ENCODE measurements around the gene KNL1. TPM values are rescaled to one million over a fixed set of nuclear protein-coding genes. Genes with fewer than 3 reads are reported as not detected.
"Not testable (repeated sequence)": the region's sequence is repeated elsewhere in the genome, so short reads cannot be mapped to it uniquely, and the experiment has no call there.

Gene KNL1
- polyA plus RNA-seq, 2 of the 4 experiments (the other 2 are of a cell fraction): 7.6 to 13.2 TPM

DNA sequence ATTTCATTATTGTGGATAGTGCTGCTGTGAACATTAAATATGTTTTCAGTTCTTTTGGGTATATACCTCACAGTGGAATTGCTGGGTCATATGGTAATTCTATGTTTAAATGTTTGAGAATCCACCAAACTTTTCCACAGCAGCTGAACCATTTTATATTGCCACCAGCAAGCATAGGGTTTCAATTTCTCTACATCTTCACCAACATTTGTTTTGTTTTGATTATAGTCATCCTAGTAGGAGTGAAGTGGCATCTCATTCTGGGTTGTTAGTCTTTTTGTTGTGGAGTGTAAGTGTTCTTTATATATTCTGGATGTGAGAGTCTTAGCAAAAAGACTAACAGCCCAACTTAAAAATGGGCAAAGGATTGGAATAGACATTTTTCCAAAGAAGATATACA lies 18.9 kb upstream of the KNL1 start:
- Histone ChIP-seq H3K4me2 (no peak overlapping the region), H3K4me3 (no peak overlapping the region), H3K27ac (no peak overlapping the region), H3K9me3 (no peaks in the 10 kb centered on the region), H3K4me1 (peaks cover 7% of the 10 kb centered on the region; the same call in 2 of the 3 replicates)
- no peak for DNase-seq (ENCODE audit: low read depth in 1 of 2, low spot score in 1 of 2)
- ATAC-seq: no peak
- ChIA-PET CTCF (interaction anchor here (1.0 kb wide), 1 partner anchor 32 kb away, joined by 3 read pairs; no protein-coding TSS in a partner anchor), POLR2A (no interaction called here)
- FAIRE-seq: no peak
- no peak for TF ChIP-seq TP53 (CRISPR knock-in tag; IDR thresholded peaks at IDR 0.05)
- no peak for TF ChIP-seq POLR2AphosphoS2 (conservative IDR thresholded peaks at IDR 0.05; ENCODE audit: low read length)
- no peak for TF ChIP-seq CHD4 (IDR thresholded peaks at IDR 0.05; ENCODE audit: borderline replicate concordance)
- TF ChIP-seq HDAC2 (IDR thresholded peaks at IDR 0.05): no peak
- no peak for TF ChIP-seq EHF (CRISPR knock-in tag; IDR thresholded peaks at IDR 0.05)
- TF ChIP-seq EP300 (IDR thresholded peaks at IDR 0.05): no peak
- no peak for TF ChIP-seq FOSB (CRISPR knock-in tag; IDR thresholded peaks at IDR 0.05)
- no peak for TF ChIP-seq MAZ (IDR thresholded peaks at IDR 0.05; ENCODE audit: borderline replicate concordance, low read depth, low read length)
- no peak for TF ChIP-seq HOXB13 (CRISPR knock-in tag; IDR thresholded peaks at IDR 0.05; ENCODE audit: low read depth)
- TF ChIP-seq BHLHE40 (IDR thresholded peaks at IDR 0.05; ENCODE audit: low read depth, low read length): no peak
- TF ChIP-seq, protein P1, sequence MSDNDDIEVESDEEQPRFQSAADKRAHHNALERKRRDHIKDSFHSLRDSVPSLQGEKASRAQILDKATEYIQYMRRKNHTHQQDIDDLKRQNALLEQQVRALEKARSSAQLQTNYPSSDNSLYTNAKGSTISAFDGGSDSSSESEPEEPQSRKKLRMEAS (IDR thresholded peaks at IDR 0.05): no peak

DNA sequence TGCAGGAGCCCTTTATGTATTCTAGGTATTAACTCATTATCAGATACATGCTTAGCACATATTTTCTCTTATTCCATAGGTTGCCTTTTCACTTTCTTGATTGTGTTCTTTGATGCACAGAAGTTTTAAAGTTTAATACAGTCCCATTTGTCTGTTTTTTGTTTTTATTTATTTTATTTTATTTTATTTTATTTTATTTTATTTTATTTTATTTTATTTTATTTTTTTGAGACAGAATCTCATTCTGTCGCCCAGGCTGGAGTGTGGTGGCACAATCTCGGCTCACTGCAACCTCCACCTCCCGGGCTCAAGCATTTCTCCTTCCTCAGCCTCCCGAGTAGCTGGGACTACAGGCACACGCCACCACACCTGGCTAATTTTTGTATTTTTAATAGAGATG lies 17.1 kb upstream of the KNL1 start:
- DNase-seq (ENCODE audit: low read depth in 1 of 2, low spot score in 1 of 2); H3K27ac ChIP-seq; H3K4me3 ChIP-seq; FAIRE-seq; POLR2A ChIA-PET; H3K4me1 ChIP-seq; H3K4me2 ChIP-seq; H3K9me3 ChIP-seq; ATAC-seq: not testable (repeated sequence)
- CTCF ChIA-PET: interaction anchor here (1.0 kb wide), 1 partner anchor 10 kb away, joined by 3 read pairs; no protein-coding TSS in a partner anchor
- WGBS (ENCODE audit: missing lambda C conversion rate): 94% methylated on average over 5 of the region's 5 CpGs

DNA sequence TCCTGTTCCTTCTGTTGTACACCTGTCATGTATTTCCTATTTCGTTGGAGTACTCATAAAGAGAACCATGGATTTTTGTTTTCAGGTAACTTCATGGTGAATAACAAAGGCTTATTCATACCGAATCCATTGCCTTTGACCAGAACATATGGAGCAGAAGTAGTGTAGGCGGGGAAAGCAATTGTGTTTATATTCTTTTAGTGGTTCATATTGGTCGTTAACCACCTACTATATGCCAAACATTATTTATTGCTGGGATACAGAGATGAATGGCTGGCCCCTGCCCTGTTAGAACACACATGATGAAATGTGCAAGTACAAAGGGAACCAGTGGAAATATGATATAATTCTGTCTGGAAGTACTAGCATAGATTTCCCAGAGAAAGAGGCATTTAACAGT lies 15.2 kb upstream of the KNL1 start:
- Histone ChIP-seq H3K4me3 (no peak overlapping the region), H3K27ac (no peak overlapping the region), H3K9me3 (no peaks in the 10 kb centered on the region), H3K4me1 (no peaks in the 10 kb centered on the region), H3K4me2 (no peak overlapping the region)
- POLR2A ChIA-PET: no interaction called here
- FAIRE-seq (no peak), ATAC-seq (no peak), DNase-seq (ENCODE audit: low read depth in 1 of 2, low spot score in 1 of 2) (no peak)
- 40% methylated on average over 4 of the region's 4 CpGs for WGBS (ENCODE audit: missing lambda C conversion rate)
- TF ChIP-seq NFE2L2 (conservative IDR thresholded peaks at IDR 0.05; ENCODE audit: low read length) (no peak), JUN (IDR thresholded peaks at IDR 0.05) (no peak), PHF8 (IDR thresholded peaks at IDR 0.05; ENCODE audit: borderline replicate concordance, low read depth) (no peak), GATA3 (IDR thresholded peaks at IDR 0.05; ENCODE audit: borderline replicate concordance) (no peak), TFCP2L1 (CRISPR knock-in tag; IDR thresholded peaks at IDR 0.05) (no peak), JUNB (IDR thresholded peaks at IDR 0.05) (no peak), ZC3H11A (IDR thresholded peaks at IDR 0.05) (no peak), HOXB13 (CRISPR knock-in tag; IDR thresholded peaks at IDR 0.05; ENCODE audit: low read depth) (no peak), HDAC2 (IDR thresholded peaks at IDR 0.05) (no peak), ZNF302 (CRISPR knock-in tag; IDR thresholded peaks at IDR 0.05) (no peak), HOXB5 (CRISPR knock-in tag; IDR thresholded peaks at IDR 0.05) (no peak), RAD21 (conservative IDR thresholded peaks at IDR 0.05 in 1 of 2, IDR thresholded peaks at IDR 0.05 in 1 of 2) (no peak), RNF2 (IDR thresholded peaks at IDR 0.05; ENCODE audit: borderline replicate concordance, low read depth) (no peak), CEBPB (IDR thresholded peaks at IDR 0.05) (no peak), RCOR1 (IDR thresholded peaks at IDR 0.05; ENCODE audit: low read depth, low read length) (no peak)
- TF ChIP-seq, protein P2, sequence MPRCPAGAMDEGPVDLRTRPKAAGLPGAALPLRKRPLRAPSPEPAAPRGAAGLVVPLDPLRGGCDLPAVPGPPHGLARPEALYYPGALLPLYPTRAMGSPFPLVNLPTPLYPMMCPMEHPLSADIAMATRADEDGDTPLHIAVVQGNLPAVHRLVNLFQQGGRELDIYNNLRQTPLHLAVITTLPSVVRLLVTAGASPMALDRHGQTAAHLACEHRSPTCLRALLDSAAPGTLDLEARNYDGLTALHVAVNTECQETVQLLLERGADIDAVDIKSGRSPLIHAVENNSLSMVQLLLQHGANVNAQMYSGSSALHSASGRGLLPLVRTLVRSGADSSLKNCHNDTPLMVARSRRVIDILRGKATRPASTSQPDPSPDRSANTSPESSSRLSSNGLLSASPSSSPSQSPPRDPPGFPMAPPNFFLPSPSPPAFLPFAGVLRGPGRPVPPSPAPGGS (IDR thresholded peaks at IDR 0.05): no peak
- TF ChIP-seq, protein P3, sequence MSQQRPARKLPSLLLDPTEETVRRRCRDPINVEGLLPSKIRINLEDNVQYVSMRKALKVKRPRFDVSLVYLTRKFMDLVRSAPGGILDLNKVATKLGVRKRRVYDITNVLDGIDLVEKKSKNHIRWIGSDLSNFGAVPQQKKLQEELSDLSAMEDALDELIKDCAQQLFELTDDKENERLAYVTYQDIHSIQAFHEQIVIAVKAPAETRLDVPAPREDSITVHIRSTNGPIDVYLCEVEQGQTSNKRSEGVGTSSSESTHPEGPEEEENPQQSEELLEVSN (IDR thresholded peaks at IDR 0.05; ENCODE audit: borderline replicate concordance, low read depth): no peak
- TF ChIP-seq, protein P4, sequence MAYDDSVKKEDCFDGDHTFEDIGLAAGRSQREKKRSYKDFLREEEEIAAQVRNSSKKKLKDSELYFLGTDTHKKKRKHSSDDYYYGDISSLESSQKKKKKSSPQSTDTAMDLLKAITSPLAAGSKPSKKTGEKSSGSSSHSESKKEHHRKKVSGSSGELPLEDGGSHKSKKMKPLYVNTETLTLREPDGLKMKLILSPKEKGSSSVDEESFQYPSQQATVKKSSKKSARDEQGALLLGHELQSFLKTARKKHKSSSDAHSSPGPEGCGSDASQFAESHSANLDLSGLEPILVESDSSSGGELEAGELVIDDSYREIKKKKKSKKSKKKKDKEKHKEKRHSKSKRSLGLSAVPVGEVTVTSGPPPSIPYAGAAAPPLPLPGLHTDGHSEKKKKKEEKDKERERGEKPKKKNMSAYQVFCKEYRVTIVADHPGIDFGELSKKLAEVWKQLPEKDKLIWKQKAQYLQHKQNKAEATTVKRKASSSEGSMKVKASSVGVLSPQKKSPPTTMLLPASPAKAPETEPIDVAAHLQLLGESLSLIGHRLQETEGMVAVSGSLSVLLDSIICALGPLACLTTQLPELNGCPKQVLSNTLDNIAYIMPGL (CRISPR knock-in tag; IDR thresholded peaks at IDR 0.05; ENCODE audit: borderline replicate concordance): no peak
- TF ChIP-seq, protein P5, sequence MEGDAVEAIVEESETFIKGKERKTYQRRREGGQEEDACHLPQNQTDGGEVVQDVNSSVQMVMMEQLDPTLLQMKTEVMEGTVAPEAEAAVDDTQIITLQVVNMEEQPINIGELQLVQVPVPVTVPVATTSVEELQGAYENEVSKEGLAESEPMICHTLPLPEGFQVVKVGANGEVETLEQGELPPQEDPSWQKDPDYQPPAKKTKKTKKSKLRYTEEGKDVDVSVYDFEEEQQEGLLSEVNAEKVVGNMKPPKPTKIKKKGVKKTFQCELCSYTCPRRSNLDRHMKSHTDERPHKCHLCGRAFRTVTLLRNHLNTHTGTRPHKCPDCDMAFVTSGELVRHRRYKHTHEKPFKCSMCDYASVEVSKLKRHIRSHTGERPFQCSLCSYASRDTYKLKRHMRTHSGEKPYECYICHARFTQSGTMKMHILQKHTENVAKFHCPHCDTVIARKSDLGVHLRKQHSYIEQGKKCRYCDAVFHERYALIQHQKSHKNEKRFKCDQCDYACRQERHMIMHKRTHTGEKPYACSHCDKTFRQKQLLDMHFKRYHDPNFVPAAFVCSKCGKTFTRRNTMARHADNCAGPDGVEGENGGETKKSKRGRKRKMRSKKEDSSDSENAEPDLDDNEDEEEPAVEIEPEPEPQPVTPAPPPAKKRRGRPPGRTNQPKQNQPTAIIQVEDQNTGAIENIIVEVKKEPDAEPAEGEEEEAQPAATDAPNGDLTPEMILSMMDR (IDR thresholded peaks at IDR 0.05): no peak
- CTCF ChIA-PET: no interaction called here

DNA sequence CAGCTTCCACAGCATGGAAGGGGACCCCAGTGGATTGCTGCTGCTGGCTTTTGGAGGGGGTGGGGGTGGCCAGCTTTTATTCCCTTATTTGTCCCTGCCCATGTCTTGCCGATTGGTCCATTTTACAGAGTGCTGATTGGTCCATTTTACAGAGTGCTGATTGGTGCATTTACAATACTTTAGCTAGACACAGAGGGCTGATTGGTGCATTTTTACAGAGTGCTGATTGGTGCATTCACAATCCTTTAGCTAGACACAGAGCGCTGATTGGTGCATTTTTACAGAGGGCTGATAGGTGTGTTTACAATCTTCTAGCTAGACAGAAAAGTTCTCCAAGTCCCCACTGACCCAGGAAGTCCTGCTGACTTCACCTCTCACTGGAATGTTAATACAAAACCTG lies 12.3 kb upstream of the KNL1 start:
- 38% methylated on average over 2 of the region's 2 CpGs for WGBS (ENCODE audit: missing lambda C conversion rate)
- POLR2A ChIA-PET: interaction anchor here (0.7 kb wide), 1 partner anchor 13 kb away, joined by 3 read pairs; the partner anchor contains the start of gene RPUSD2
- H3K4me2 ChIP-seq; CTCF ChIA-PET; H3K27ac ChIP-seq; H3K9me3 ChIP-seq; H3K4me1 ChIP-seq; ATAC-seq; H3K4me3 ChIP-seq; FAIRE-seq; DNase-seq (ENCODE audit: low read depth in 1 of 2, low spot score in 1 of 2): not testable (repeated sequence)

Measured in A549 (cell line).